Measurements from ENCODE around the gene RDX. TPM values are rescaled to one million over a fixed set of nuclear protein-coding genes. Genes with fewer than 3 reads are reported as not detected.
"Not testable (repeated sequence)": the region's sequence is repeated elsewhere in the genome, so short reads cannot be mapped to it uniquely, and the experiment has no call there.

RDX gene
- total and polyA plus RNA-seq, 9 of the 15 experiments (the other 6 are each of a cell fraction or from before 2014, with no cell fraction given): 35.6 to 62.1 (median 54.3) TPM

DNA sequence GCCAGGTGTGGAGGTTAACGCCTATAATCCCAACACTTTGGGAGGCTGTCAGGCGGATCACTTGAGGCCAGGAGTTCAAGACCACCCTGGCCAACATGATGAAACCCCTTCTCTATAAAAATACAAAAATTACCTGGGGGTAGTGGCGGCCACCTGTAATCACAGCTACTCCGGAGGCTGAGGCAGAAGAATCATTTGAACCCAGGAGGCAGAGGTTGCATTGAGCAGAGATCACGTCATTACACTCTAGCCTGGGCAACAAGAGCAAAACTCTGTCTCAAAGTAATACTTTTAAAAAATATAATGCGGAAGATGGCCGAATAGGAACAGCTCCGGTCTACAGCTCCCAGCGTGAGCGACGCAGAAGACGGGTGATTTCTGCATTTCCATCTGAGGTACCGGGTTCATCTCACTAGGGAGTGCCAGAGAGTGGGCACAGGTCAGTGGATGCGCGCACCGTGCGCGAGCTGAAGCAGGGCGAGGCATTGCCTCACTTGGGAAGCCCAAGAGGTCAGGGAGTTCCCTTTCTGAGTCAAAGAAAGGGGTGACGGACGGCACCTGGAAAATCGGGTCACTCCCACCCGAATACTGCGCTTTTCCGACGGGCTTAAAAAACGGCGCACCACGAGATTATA, 87.6 kb downstream of the RDX start:
- H3K9me3 ChIP-seq (replicated peaks; ENCODE audit: control insufficient read depth, insufficient read depth, low read depth, low read length); H3K27me3 ChIP-seq (ENCODE audit: control insufficient read depth in 2 of 2, insufficient read depth in 2 of 2, low read length in 2 of 2); CTCF ChIA-PET (ENCODE audit: low intra/inter-chr PET ratio); H3K79me2 ChIP-seq (ENCODE audit: control insufficient read depth, insufficient read depth, low read length); H3K4me1 ChIP-seq (replicated peaks in 1 of 2; ENCODE audit: control insufficient read depth in 2 of 2, insufficient read depth in 2 of 2, low read length in 2 of 2); POLR2A ChIA-PET; H3K36me3 ChIP-seq (ENCODE audit: control insufficient read depth, insufficient read depth, low read length); BruUV-seq (replicated peaks); H4K20me1 ChIP-seq (replicated peaks; ENCODE audit: control insufficient read depth, insufficient read depth, low read length); H3K9me1 ChIP-seq (ENCODE audit: control insufficient read depth, insufficient read depth, low read length); H3K27ac ChIP-seq (ENCODE audit: extremely low read depth, low read depth, low read length); FAIRE-seq; TF ChIP-seq ATF1 (CRISPR knock-in tag; IDR thresholded peaks at IDR 0.05): not testable (repeated sequence)
- in situ Hi-C loops (cut with MboI): loop anchor here (10.0 kb wide), 1 partner anchor 226 kb away; no protein-coding TSS in a partner anchor
- TF ChIP-seq ATF1 (tag; IDR thresholded peaks at IDR 0.05) (0 out of 2 replicates have a peak, but pooled peaks have one; percentile 9), ATF7 (IDR thresholded peaks at IDR 0.05) (0 out of 2 replicates have a peak, but pooled peaks have one; percentile 15), CTBP1 (IDR thresholded peaks at IDR 0.05; ENCODE audit: borderline replicate concordance) (0 out of 2 replicates have a peak, but pooled peaks have one; percentile 35), RAD21 (CRISPR knock-in tag; conservative IDR thresholded peaks at IDR 0.05 in 1 of 2, IDR thresholded peaks at IDR 0.05 in 1 of 2) (peak in 1 of 2 experiments; percentile 51; a peak in 2 of 4 replicates), NRF1 (conservative IDR thresholded peaks at IDR 0.05 in 1 of 2, IDR thresholded peaks at IDR 0.05 in 1 of 2) (peak; percentile 58 to 62)
- TF ChIP-seq, protein P1, sequence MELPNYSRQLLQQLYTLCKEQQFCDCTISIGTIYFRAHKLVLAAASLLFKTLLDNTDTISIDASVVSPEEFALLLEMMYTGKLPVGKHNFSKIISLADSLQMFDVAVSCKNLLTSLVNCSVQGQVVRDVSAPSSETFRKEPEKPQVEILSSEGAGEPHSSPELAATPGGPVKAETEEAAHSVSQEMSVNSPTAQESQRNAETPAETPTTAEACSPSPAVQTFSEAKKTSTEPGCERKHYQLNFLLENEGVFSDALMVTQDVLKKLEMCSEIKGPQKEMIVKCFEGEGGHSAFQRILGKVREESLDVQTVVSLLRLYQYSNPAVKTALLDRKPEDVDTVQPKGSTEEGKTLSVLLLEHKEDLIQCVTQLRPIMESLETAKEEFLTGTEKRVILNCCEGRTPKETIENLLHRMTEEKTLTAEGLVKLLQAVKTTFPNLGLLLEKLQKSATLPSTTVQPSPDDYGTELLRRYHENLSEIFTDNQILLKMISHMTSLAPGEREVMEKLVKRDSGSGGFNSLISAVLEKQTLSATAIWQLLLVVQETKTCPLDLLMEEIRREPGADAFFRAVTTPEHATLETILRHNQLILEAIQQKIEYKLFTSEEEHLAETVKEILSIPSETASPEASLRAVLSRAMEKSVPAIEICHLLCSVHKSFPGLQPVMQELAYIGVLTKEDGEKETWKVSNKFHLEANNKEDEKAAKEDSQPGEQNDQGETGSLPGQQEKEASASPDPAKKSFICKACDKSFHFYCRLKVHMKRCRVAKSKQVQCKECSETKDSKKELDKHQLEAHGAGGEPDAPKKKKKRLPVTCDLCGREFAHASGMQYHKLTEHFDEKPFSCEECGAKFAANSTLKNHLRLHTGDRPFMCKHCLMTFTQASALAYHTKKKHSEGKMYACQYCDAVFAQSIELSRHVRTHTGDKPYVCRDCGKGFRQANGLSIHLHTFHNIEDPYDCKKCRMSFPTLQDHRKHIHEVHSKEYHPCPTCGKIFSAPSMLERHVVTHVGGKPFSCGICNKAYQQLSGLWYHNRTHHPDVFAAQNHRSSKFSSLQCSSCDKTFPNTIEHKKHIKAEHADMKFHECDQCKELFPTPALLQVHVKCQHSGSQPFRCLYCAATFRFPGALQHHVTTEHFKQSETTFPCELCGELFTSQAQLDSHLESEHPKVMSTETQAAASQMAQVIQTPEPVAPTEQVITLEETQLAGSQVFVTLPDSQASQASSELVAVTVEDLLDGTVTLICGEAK (IDR thresholded peaks at IDR 0.05): 0 out of 2 replicates have a peak, but pooled peaks have one; percentile 7
- TF ChIP-seq, protein P1 (CRISPR knock-in tag; IDR thresholded peaks at IDR 0.05): not testable (repeated sequence)
- H3K9ac ChIP-seq (ENCODE audit: insufficient read depth in 1 of 2, low read depth in 2 of 2, low read length in 2 of 2): peak overlapping the region in 1 of 2 experiments; percentile 68; a peak in 2 of 4 replicates
- H3K4me2 ChIP-seq (ENCODE audit: insufficient read depth, low read length): peak overlapping the region; percentile 41; the same call in 1 of the 2 replicates
- H3K4me3 ChIP-seq: peak overlapping the region; percentile 24
- 30% methylated on average over 16 of the region's 29 CpGs for WGBS (ENCODE audit: insufficient coverage, low coverage, missing lambda C conversion rate)
- peak overlapping the region; percentile 68; the same call in 1 of the 2 replicates for H2AFZ ChIP-seq (ENCODE audit: low read depth, low read length)
- intact Hi-C loops (cut with micrococcal nuclease): loop anchor here (10.0 kb wide), 1 partner anchor 316 kb away; no protein-coding TSS in a partner anchor
- ATAC-seq: peak; percentile 58
- DNase-seq (ENCODE audit: extremely low read depth in 1 of 4, low spot score in 3 of 4): peak in 1 of 4 experiments; percentile 32

All from K562 (cell line).